GM19467 (cell line): ENCODE results near the gene MCTS1.
"Not testable (repeated sequence)": the region's sequence is repeated elsewhere in the genome, so short reads cannot be mapped to it uniquely, and the experiment has no call there.

Source experiments
- ATAC-seq: cut with Tn5 transposase; IDR thresholded peaks from one replicate; pipeline ENCODE4 v1.9.1; 2021; ENCODE audit warnings: mild to moderate bottlenecking, moderate library complexity; ENCODE audit not compliant: unreplicated experiment

MCTS1 gene

DNA sequence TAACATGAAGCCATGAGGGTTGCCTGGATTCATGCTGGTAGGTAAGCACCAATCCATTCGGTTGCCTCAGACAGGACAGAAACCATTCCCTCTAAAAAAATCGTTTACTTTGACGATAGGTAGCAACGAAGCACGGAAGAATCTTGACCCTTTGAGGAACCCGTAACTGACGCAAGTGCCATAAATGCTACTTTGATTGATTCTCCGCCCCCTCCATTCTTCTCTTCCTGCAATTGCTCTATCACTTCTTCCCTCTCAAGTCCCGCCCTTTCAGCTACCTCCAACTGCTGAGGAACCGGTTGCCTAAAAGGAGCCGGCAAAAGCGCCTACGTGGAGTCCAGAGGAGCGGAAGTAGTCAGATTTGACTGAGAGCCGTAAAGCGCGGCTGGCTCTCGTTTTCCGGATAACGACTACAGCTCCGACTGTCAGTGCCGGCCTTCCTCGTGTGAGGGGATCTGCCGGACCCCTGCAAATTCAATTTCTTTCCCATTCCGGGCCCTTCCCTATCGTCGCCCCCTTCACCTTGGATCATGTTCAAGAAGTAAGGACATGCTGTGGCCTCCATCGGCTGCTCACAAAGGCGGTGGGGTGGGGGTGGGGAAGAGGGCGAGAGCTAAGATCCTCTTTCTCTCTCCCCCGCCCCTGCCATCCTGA lies at the start of gene MCTS1:
Gene MCTS1, plus strand, starts transcription at position 395 of the 654 bp plus-strand sequence. Its CDS starts 136 bp downstream, at position 531.
- ATAC-seq: peak; percentile 88

DNA sequence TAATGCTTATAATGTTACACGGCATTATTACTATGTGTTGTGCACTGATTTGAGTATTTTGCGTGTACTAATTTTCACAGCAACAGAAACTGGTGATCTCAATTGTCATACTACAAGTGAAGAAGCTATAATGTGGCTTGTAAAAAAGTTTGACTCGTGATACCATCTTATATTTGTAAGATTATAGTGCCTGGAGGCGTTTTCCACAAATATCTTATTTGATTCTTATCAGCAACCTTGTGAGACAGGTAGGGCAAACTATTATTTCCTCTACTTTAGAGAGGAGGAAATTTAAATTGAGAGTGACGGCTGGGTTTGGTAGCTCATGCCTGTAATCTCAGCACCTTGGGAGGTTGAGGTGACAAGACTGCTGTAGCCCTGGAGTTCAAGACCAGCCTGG lies 47.6 kb upstream of the MCTS1 start:
- no peak for ATAC-seq

GRCh38 chrX:120559804-120560203 lies 44.1 kb upstream of the MCTS1 start:
- peak; percentile 3 for ATAC-seq

DNA sequence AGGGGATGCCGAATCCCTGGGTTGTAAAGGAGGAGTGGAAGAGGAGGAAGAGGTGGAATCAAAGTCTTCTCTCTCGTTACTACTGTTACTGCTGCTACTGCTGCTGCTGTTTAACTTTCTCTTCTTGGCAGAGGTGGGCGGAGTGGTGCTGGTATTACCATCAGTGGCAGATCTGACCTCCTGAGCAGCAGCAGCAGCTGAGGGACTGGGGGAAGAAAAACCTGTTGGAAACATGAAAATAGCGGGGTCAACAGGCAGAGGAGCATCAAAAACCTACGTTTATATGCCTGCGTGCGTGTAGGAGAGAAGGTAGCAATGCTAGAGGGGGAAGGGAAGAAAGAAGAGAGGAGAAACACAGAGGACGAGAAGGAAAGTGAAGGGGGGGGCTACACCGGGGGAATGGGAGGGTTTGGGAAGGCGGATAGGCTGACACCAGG lies 43.5 kb upstream of the MCTS1 start:
- ATAC-seq: peak; percentile 26

DNA sequence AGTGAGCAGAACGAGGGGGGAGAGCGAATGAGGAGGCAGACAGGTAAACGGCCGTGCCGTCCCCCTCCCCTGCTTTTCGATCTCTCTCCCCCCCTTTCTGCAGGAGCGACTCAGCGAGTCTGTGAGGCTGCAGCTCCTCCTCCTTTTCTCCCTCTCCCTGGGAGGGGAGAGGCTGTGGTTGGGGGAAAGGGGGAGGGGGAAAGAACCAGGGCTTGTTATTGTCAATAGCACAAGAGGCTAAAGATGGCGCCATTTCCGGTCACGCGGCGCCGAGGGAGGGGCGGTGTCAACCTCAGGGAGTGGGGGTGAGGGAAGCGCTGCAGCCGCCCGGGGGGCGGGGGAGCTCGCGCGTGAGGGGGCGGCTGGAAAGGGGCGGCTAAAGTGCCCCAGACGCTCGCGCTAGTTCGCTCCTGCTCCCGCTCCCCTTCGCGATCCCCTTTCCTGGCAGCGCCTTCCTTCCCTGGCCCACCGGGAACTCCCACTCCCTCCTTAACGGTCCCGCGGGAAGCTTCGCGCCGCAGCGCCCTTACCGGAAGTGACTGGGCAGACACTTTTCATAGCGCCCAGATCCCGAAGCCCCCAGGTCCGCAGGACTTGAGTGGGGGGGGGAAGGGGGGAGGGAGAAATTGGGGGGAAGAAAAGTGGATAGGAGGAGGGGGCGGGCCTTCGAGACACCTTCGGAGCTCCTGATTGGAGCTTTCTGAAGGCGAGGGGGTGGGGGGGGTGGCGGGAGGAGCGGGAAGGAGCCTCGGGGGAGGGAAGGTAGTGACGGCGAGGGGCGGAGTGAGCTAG lies 42.9 kb upstream of the MCTS1 start, which contains the start of gene CUL4B:
Gene CUL4B, minus strand, starts transcription at position 121 of the 792 bp plus-strand sequence. CDS start 324 bp downstream, outside the sequence.
- peak; percentile 72 for ATAC-seq

GRCh38 chrX:120561634-120562568 lies 42.0 kb upstream of the MCTS1 start:
- no peak for ATAC-seq

- ATAC-seq: no peak
Measured at GRCh38 chrX:120562569-120562926, 41.4 kb upstream of the MCTS1 start.

- no peak for ATAC-seq
Measured at GRCh38 chrX:120564925-120565324, 39.0 kb upstream of the MCTS1 start.

DNA sequence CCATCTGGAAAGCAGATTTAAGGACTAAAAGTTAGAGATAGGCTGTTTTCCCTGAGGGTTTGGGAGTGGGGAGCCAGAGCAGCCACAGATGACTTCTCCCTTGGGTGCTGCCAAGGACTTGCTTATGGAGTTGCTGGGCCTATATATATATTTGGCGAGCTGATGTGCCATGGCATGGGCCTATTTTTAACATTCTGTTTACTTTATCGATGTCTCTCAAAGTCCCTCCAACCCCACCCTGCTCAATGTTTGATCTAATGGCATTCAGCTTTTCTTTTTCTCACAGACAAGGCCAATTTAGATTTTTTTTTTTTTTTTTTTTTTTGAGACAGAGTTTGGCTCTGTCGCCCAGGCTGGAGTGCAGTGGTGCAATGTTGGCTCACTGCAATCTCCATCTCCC lies 37.1 kb upstream of the MCTS1 start:
- ATAC-seq: no peak

DNA sequence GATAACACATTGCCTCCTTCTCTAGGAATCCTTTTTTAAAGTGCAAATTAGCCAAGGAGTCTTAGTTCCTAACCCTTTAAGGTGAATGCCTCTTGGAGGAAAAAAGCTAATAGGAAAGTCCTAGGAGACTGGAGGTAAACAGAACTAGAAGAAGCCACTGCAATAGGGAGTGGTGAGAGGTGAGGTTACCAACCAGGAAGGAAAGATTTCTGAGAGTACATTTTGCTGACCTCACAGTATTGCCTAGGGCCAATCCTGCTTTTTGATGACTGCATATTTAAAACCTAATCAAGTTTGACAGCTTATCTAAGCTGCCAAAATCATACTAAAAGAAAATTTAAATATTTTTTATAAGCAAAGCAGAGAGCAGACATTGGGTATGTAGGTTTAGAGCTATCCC lies 35.9 kb upstream of the MCTS1 start:
- no peak for ATAC-seq

GRCh38 chrX:120568609-120569008 lies 35.3 kb upstream of the MCTS1 start:
- ATAC-seq: no peak

DNA sequence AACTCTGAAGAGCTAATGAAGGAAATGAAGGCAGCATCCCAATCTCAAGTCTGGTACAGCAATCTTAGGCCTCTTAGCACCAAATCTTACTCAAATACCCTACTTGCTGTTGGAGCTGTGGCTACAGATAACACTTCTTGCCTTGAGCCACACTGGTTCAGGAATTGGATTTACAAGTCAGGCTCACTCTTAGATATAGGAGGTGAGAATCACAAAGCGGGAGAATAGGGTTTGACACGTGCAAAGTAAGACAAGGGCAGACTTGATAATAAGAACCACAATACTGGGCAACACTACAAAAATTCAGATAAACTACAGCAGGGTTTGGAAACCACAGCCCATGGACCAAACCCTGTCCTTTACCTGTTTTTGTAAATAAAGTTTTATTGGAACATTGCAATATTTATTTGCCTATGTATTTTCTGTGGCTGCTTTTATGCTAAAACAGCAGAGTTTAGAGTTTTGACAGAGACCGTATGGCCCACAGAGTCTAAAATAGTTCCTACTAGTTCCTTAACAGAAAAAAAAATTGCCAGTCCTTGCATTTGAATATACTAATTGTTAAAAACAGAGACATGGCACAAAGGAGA lies 33.8 kb upstream of the MCTS1 start:
- ATAC-seq: no peak

DNA sequence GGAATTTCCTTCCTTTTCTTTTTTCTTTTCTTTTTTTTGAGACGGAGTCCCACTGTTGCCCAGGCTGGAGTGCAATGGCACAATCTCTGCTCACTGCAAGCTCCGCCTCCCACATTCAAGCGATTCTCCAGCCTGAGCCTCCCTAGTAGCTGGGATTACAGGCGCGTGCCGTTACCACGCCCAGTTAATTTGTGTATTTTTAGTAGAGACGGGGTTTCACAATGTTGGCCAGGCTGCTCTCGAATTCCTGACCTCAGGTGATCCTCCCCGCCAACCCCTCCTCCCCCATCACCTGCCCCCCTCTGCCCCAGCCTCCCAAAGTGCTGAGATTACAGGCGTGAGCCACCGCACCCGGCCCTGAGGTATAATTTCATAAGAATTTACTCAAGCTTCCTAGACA lies 30.1 kb upstream of the MCTS1 start:
- not testable (repeated sequence) for ATAC-seq

DNA sequence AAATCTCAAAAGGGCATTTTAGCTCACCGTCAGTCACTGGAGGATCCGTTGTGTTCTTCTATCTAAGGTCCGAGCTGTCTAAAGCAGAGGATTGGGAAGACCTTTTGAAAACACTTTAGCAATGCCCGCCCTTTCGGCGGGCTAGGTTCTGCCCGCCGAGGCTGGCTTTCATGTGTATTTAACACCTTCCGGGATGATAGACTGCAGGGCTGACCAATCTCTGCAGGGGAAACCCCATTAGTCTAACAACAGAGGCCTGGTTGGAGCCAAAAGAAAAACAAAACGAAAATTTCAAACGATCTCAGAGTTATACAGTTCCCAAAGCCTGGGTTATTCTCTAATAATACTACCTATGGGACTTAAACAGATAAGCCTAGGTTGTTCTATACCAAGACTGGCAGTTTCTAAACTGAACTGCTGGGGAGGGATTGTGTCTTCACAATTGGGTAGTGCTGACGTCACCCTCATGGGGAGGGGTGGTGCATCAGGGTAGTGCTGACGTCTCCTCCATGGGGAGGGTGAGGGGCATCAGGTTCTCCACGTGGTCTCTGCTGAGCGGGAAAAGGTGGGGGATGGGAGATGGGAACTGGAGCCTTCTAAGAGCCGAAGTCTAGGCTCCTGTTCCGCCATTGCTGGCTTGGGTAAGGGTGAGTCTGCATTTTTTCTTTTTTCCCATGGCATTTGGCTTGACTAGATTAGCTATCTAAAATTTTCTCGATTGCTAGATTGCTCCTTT lies 28.4 kb upstream of the MCTS1 start:
- no peak for ATAC-seq

DNA sequence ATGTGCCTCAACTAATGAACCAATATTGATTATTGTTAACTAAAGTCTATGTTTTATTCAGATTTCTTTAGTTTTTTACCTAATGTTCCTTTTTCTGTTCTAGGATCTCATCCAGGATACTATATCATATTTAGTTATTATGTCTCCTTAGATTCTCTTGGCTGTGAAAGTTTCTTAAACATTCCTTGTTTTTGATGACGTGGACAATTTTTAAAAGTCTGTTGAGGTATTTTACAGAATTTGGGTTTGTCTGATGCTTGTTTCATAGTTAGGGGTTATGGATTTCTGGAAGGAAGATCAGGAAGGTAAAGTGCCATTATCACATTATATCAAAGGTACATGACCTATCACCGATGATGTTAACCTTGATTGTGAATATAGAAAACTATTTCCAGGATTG lies 18.2 kb upstream of the MCTS1 start:
- no peak for ATAC-seq

DNA sequence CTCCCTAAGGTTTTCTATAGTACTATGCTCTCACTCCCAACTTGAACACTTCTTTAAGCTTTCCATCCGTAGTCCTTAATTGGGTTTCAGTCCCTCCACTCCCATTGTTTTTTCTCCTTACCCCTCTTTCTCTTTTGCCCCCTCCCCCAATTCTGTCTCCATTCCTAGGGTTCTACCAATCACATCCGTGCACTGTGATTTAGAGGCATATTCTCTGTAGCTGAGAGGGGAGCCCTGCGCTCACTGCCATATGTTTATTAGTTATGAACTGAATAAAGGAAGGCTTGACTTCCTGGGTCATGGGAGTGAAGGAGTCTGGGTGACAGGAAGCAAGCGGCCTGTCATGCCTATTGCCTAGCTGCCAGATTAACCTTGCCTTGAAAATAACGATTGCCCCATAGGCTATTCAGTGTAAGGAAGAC lies 471 bp downstream of the MCTS1 start:
- ATAC-seq: no peak

DNA sequence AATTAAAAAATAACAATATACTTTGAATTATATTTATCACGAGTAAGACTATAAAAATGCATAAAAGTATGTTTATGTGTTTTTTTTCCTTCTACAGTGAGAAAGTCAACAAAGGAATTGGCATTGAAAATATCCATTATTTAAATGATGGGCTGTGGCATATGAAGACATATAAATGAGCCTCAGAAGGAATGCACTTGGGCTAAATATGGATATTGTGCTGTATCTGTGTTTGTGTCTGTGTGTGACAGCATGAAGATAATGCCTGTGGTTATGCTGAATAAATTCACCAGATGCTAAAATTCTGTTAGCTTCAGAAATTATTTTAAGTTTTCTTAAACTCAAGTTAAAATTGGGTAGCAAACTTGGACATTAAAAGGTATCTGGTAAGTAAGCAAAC lies 8.2 kb downstream of the MCTS1 start:
- ATAC-seq: no peak

DNA sequence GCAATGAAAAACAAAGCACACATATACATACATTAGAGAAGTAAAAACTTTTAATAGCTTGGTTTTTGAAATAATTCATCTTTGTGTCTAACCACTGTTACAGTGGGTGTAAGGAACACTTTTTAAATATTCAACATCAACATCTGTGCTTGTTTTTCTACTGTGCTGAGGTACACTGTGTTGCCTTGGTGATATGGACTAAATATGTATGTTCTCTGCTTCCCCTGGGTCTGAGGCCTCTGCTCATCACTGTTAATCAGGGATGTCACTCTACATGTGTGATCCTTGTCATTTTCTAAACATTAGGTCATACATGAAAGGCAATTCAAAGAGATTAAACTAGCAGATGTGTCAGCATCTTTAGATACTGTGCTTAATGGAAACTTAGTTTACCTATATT lies 10.9 kb downstream of the MCTS1 start:
- ATAC-seq: no peak

- no peak for ATAC-seq
Measured at GRCh38 chrX:120617996-120618630, 14.2 kb downstream of the MCTS1 start.

DNA sequence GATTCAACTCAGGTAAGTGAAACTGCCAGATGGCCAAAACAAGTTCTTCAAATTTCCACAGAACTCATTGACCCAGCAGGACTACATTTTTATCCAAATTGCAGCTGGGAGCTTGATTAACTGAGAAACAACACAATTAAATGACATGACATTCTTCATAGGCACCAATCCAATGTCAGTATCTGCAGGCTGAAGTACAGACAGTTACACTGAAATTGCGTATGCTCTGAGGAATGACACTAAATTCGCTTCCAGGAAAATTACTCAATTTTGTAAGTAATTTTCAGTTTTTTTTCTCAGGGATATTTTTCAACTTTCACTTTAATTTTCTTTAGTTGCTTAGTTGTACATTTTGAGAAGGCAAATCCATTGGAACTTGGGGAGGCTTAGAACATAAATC lies 21.5 kb downstream of the MCTS1 start:
- ATAC-seq: no peak
